NCI-H524 treated with DMSO at 0.1 percent for 48 hours (cell line): ENCODE data around the gene GTF2A1L.
"Not testable (repeated sequence)": the region's sequence is repeated elsewhere in the genome, so short reads cannot be mapped to it uniquely, and the experiment has no call there.

Experiments
- DNase-seq: peaks from one replicate; lab custom pipeline; 2025; lab: John Stamatoyannopoulos, UW

Gene GTF2A1L, protein sequence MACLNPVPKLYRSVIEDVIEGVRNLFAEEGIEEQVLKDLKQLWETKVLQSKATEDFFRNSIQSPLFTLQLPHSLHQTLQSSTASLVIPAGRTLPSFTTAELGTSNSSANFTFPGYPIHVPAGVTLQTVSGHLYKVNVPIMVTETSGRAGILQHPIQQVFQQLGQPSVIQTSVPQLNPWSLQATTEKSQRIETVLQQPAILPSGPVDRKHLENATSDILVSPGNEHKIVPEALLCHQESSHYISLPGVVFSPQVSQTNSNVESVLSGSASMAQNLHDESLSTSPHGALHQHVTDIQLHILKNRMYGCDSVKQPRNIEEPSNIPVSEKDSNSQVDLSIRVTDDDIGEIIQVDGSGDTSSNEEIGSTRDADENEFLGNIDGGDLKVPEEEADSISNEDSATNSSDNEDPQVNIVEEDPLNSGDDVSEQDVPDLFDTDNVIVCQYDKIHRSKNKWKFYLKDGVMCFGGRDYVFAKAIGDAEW

DNA sequence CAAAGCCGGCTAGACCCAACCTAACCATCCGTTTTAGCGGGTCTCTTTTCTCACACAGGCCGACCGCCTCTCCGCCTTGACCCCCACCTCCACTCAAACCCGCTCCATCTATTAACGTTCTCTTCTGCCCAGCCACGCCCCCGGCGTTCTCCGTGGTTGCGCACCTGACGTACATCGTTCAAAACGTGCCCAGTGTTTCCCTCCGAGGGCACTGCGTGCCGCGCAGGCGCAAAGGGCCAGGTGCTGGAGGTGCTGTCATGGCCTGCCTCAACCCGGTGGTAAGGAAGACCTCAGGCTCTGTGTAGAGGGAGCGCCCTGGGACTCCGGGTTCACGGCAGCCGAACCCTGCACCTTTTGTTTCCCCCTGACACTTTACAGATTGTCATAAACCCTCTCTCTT is at the start of gene GTF2A1L:
TSS of gene GTF2A1L (plus strand) at position 239 of the 400 bp plus-strand sequence. CDS start at position 258, 19 bp downstream.
- no peak for DNase-seq

DNA sequence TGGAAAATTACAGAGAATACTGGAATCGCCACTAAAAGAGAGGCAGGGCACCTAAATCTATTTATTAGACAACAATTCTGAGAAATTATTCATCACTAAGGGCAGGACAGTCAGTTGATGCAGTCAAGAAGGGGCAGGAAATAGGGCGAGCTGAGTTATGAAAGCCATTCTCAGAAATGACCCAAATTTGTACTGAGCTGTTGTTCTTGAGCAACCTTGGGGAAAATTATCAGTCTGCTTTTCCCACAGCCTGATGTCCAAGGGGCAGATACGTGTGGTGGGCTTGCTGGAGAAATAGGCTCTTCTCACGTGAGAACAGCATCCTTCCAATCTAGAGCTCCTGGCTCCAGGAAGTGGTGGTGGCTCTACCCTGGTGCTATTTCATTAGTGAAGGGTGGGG is 49.1 kb upstream of the GTF2A1L start:
- DNase-seq: no peak

DNA sequence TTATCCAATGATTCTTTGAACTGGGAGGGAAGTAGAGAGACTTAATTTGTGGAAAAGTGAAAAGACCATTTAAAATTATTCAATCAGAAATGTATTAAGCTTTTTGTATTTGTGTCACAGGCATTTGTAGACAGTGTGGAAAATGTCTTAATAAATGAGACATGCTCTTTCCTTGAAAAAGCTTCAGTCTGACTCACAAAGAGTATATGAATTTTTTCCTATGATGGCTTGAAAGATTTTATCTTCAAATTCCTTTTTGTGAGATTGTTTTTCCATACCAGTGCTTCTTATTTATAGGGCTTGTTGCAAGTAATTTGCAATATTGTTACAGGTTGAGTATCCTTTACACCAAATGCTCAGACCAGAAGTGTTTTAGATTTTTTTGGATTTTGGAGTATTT is 48.2 kb upstream of the GTF2A1L start:
- DNase-seq: no peak

DNA sequence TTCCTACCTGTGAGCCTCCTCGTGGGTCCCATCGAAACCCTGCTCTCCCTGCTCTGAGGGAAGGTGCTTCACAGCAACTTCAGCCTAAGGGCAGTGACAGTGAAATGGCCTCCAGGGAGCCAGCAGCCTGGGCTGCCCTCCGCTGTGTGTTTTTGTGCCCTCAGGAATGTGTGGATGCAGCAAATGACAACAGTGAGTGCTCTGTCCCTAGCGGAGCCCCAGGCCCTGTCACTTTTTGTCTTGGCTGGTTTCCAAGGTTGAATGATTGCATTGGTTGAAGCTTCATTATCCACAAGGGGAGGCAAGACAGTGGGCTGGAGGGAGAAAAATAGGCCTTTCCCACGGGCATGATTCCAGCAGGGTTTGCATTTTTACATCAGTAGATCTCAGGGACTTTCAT is 44.8 kb upstream of the GTF2A1L start:
- no peak for DNase-seq

DNA sequence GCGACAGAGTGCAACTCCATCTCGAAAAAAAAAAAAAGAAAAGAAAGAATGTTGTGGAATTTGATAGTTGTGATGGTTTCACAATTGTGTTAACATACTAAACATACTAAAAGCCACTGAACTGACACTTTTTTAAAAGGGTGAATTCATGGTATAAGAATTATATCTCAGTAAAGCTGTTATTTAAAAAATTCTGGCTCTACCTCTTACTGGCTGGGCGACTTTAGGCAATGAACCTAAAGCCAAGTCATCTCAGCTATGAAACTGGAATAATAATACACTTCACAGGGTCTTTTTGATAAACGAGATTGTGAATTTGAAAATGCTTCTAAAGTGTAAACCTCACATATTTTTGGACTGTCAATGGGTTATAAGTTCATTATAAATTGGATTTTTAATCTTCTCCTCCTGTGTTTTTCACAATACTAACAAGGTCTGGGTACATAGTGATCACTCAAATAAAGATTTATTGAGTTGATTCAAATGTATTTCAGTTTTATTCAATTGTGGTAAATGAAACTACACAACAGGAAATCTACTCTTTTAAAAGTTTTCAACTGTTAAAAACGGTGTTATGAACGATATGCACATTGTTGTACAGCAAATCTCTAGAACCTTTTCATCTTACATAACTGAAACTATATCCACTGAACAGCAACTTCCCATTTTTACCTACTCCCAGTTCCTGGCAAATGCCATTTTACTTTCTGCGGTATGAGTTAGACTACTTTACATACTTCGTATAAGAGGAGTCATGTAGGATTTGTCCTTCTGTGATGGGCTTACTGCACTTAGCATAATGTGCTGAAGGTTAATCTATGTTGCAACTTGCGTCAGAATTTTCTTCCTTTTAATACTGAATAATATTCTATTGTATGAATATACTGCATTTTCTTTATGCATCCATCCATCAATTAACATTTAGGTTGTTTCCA is 43.0 kb upstream of the GTF2A1L start:
- no peak for DNase-seq

DNA sequence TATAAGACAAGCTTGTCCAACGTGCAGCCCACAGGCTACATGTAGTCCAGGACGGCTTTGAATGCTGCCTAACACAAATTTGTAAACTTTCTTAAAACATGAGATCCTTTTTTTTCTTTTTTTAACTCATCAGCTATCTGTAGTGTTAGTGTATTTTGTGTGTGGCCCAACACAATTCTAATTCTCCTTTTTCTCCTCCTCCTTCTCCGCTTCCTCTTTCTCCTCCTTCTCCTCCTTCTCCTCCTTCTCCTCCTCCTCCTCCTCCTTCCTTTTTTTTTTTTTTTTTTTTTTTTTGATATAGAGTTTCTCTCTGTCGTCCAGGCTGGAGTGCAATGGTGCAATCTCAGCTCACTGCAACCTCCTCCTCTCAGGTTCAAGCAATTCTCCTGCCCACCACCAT is 39.3 kb upstream of the GTF2A1L start:
- DNase-seq: no peak

DNA sequence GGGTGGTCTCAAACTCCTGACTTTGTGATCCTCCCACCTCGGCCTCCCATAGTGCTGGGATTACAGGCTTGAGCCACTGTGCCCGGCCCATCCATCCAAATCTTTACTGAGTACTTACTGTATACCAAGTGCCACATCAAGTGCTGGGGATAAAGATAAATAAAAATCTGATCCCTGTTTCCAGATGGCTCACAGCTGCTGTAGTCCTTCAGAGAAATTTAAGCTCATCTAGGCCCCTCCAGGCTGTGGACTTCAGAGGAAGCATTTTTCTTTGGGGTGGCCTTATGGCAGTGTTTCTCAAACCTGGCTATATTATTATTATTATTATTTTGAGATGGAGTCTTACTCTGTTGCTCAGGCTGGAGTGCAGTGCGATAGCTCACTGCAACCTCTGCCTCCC is 33.7 kb upstream of the GTF2A1L start:
- DNase-seq: peak; percentile 97

DNA sequence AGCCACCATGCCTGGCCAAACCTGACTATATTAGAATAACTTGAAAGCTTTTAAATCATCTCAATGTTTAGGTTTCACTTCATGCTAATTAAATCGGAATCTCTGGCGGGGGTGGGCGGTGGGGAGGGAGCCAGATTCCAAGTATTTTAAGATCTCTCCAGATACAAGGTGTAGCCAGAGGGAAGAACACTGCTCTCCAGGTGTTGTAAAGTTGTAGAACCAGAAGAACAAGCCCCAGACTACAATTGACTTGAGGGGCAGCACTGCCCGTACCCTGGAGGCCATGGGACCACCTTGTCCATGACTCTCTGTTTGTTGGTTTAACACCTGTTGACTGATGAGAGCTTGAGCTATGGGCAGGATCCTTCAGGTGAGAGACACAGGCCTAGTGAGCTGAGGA is 33.1 kb upstream of the GTF2A1L start:
- DNase-seq: no peak

DNA sequence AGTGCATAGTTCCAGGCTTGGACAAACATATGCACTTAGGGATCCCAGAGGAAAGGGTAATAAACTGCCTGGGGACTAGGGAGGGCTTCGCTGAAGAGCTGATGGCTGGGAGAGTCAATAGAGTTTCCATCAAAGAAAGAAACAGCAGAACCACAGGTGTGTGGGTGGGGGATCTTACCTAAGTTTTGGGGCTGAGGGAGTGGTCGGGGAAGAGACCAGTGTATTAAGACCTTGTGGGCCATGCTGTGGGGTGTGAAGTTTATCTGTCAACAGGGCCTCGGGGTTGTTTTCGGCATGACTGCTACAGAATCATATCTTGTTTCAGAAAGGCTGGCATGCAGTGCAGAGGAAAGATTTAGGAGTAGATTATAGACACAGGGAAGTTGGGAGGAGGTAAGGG is 31.2 kb upstream of the GTF2A1L start:
- DNase-seq: no peak

DNA sequence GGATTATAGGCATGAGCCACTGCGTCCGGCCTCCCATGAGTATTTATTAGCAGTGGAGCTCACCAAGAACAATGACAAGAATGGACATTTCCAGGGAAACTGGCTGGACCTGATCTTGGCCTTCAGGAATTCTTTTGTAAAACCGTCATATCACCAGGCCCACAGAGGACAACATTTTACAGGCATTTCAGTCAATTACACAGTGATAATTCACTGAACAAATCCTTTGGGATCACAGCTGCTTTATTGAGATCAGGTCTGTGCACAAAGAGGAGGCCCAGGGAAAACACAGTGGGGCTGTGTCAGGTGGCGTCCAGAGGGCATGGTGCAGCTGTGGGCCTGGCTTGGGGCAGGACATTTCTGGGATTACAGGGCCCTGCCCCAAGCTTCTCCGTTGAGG is 30.1 kb upstream of the GTF2A1L start:
- no peak for DNase-seq

DNA sequence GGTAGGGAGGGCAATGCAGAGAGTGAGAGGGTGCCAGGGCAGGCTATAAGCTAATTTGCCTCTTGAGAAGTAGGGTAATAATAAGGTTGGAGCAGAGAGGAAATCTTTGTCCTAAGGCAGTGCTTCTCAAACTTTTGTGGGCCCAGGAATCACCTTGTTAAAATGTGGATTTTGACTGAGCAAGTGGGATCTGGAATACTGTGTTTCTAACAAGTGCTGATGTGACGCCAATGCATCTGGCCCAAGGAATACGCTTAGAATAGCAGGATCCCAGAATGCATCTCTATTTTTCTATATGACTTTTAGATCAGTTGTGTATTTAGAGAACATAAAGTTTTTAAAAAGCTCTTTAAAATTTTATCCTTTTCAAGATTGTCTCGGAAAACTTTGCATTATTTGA is 29.7 kb upstream of the GTF2A1L start:
- no peak for DNase-seq

DNA sequence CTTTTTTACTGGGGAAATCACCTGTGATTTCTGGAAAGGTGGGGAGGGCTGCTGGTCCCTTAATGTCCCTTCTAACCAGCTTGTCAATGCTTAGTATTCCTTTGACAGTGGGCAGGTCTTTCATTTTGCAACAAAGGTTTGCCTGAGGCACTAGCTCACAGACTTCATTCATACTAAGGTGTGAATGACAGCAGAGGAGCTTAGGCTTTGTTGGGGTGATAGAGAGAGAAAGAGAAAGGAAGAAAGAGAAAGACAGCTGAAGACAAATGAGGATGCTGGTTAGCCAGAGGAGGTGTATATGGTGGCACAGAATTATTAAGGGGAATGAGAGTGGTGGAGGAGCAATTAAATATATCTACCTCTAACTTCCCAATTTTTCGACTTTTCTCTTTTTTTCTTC is 28.9 kb upstream of the GTF2A1L start:
- no peak for DNase-seq

DNA sequence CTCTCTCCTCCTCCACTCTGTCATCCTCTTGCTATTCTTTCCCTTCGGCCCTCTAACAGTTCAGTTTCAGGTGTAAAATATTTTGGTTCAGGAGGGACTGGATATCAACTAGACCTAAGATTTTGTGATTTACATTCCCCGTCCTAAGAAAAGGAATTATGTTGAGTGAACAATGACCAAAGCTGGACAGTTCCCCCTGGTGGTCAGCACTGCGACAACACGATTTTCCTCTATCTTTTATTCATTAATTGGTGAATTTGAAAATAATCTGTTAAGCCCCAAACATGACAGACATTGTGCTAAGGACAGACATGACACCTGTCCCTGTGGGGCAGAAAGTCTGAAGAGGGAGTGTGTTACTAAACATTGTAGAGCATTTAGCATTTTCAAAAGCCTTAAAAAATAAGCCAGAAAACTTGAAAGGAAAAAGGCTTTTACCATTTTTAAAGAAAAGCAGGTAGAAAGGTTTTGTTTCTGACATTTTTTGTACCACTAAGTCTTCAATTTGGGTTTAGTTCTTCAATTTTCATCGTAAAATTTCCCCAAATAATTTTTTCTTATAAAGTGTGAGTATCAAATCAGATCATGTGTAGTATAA is 28.4 kb upstream of the GTF2A1L start:
- DNase-seq: peak; percentile 21

DNA sequence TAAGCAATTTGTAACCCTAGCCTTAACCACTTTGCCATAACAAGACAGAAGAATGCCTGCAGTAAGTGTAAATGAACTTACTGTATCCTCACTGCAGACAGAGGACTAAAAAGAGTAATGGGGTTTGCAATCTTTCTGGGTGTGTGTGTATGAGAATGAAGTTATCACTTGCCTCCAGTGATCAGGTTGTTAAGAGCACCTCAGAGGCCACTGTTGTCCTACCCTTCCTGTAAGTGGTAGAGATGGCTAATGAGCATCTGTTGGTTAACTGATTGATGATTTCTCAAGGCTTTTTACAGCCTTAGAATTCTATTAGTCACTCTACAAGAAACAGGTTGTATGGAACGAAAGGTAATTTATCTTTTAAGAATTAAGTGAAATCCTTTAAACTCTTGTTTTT is 27.6 kb upstream of the GTF2A1L start:
- no peak for DNase-seq

DNA sequence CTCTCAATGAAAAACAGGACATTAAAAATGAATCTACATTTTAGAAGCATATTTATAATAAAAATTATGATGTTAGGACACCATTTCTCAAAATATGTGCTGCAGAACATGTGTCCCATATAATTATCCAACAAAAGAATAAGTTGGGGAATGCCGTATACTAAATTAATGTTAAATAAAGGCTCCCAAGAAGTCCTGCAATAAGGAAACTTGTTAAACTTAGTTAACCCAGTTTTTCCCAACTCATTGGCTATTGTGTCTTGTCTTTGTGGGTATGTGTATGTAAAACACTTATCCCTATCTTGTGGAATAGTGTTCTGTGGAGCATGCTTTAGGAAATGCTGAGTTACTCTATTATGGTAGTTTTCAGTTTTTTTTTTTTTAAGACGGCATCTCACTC is 25.6 kb upstream of the GTF2A1L start:
- no peak for DNase-seq

DNA sequence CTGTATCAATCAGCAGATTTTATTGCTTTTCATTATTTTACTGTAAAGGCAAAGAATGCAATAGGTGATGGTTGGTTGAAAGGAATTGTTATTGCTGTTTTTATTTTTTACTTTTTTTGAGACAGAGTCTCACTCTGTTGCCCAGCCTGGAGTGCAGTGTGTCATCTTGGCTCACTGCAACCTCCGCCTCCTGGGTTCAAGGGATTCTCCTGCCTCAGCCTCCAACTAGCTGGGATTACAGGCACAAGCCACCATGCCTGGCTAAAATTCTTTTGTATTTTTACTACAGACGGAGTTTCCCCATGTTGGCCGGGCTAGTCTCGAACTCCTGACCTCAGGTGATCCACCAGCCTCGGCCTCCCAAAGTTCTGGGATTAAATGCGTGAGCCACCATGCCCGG is 20.9 kb upstream of the GTF2A1L start:
- not testable (repeated sequence) for DNase-seq

DNA sequence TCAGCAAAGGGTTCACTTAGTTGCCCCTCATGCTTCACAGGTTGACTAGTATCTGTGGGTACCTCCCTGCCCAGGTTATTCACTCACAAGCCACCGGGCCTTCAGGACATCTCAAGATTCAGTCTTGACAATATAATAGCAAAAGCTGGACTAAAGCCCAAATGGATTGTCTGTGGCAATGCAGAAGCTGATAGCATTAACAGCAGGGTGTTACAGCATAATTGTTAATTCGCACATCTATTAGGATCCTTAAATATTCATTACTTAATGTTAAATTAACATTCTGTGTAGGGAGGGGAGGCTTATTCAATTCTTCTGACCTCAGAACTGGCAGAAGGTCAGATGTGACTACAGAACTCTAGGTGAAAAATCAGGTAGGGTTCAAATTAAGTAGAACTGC is 20.2 kb upstream of the GTF2A1L start:
- DNase-seq: no peak

DNA sequence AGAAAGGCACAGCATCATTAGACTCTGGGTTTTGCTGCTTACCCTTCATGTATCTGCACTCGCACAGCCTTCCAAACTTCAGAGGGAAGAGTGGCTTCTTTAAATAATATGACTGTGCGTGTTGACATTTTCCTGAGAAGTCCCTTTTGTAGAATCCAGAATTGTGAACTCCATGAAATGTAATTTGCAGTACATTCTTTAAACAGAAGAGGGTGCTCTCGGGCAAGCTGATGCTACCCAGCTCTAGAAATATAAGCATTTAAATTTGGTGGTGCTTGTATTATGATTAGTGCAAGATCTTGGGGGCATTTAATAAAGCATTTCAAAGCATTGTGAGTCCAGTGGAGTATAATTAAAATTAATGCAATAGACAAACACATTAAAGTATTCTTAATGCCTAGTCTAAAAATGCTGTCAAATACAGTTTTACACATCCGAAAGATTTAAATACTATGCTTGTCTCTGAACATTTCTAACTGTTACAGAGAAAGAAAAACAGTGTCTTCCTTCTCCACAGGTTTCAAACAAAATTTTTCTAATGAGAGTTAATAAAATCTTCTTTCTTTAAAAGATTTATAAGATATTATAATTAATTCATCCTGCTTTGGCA is 17.3 kb upstream of the GTF2A1L start:
- DNase-seq: no peak

DNA sequence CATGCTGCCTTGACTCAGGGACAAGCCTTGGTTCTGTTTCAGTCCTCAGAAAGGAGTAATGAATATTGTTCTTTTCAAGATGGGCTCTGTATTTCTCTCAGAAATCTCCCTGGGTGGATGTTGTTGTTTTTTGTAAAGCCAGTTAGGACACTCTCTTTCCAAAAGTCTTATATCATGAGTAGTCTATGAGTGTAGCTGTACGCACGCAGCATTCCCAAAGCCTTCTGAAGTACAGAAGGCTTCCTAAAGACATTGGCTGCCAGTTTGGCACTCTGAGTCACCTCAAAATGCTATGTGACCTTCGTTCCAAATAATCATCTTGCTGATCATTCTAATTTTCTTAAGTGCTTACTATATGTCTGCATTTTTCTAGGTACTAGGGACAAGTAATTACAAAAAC is 16.7 kb upstream of the GTF2A1L start:
- DNase-seq: no peak

DNA sequence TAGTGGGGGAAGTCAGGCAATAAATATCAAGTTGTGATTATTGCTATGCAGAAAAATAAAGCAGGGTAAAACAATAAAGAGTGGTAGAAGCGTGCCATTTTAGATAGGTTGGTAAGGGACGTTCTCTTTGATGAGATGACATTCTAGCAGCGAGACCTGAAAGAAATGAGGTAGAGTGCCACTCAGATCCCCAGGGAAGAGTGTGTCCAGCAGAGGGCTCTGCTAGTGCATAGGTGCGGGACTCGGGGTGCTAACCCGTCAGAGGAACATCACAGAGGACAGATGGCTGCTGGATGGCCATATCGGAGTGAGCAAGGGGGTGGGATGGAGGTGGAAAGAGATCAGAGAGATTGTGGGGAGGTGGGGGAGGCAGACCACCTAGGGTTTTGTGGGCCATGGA is 16.3 kb upstream of the GTF2A1L start:
- DNase-seq: peak; percentile 23

DNA sequence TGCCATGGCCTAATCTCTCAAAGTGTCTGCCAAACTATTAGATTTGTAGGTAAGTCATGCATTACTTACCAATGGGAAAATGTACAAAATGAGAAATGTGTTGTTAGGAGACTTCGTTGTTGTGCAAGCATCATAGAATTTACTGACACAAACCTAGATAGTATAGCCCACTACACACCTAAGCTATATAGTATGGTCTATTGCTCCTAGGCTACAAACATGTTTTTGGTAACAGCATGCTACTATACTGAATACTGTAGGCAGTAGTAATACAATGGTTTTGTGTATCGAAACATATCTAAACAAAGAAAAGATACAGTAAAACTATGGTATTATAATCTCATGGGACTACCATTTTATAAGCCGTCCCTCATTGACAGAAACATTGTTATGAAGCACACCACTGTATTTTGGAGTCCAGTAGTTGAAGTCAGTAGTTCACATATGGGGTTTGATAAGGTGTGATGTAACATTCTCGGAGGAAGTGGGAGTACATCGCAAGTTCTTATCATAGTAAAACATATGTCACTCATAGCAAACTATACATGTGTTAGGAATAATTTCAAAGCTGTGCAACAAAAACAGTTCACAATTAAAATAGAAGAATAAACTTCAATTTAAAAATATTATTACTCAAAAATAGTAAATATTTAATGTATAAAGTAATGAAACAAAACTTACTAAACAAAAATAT is 12.0 kb upstream of the GTF2A1L start:
- no peak for DNase-seq
